H54 (cell line): Measurements from ENCODE around the gene PLCG2.
"Not testable (repeated sequence)": the region's sequence is repeated elsewhere in the genome, so short reads cannot be mapped to it uniquely, and the experiment has no call there.

ENCODE experiments used
- DNase-seq: peaks from one replicate; pipeline ENCODE4 v3.0.0; 2011; ENCODE audit warnings: low spot score, mixed read lengths; ENCODE audit not compliant: insufficient read length
- FAIRE-seq: peaks from 3 replicates; lab custom pipeline; 2011; peaks lifted over from hg19 to GRCh38; lab: Jason Lieb, UNC
- POLR2A ChIP-seq: IDR thresholded peaks from 2 replicates; pipeline ENCODE4 v1.6.1; 2011; ENCODE audit warnings: low read depth, mild to moderate bottlenecking, low read length

PLCG2 gene

DNA sequence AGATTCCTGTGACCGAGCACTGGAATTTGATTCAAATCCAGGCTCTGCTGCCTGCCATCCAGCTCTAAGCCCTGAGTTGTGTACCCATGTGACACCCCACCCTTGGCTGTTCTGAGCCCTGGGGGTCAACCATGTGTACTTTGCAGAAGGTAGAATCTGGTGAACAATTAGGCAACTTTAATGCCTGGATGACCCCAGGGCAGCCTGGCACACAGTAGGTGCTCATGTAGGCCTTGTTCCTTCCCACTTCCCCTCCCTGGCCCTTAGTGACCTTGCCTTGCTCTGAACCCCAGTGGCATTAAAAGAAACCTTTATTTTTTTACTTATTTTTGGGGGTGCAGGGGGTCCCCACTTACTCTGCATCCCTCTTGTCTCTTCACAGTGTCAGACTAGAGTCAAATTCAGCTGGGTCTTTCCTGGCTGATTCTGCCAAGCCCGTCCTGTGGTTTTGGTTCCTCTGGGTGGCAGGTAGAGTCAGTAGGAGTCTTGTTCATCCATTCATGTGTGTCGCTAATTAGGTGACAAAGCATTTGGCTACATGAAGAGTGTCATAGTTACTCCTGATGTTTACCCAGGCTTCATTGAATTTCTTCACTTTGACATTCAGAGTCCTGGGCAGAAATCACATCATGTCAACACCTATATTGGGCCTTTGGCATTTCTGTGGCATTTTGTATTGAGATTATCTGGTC is 89.1 kb downstream of the PLCG2 start:
- no peak for TF ChIP-seq POLR2A
- FAIRE-seq (no peak), DNase-seq (no peak)

DNA sequence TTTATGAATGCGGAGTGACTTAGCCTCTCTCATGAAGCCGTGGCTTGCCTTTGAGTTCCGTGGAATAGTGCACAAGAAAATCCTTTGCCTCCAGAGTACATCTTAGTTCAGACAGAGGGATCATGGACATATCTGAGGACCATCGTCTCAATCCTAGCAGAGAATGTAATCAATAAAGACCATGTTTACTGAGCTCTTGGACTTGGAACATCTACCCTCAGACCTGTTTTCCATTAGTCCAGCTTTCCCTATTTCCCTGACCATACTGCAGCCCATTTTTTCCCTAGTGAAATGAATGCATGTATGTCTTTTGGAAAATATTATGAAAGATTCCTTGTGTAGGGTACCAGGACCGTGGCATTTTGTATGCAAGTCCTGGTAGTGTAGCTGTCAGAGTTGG is 90.2 kb downstream of the PLCG2 start:
- FAIRE-seq (no peak), DNase-seq (no peak)
- no peak for TF ChIP-seq POLR2A

DNA sequence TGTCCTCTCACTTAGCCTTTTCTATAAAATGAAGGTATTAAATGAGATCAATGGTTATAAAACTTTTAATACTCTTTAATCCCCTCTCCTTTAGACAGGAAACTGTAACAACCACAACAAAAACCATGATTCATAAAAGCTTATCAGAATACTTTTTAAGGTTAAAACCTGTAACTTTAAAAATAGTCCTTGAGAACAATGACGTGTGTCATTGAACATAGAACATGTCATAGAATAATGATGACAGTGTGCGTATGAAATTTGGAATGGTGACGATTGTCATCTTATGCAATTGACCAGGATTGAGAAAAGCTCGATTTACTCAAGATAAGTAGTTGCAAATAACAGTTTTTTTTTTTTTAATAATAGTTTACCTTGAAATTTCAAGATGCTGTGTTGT is 94.1 kb downstream of the PLCG2 start:
- no peak for TF ChIP-seq POLR2A
- FAIRE-seq (no peak), DNase-seq (no peak)

DNA sequence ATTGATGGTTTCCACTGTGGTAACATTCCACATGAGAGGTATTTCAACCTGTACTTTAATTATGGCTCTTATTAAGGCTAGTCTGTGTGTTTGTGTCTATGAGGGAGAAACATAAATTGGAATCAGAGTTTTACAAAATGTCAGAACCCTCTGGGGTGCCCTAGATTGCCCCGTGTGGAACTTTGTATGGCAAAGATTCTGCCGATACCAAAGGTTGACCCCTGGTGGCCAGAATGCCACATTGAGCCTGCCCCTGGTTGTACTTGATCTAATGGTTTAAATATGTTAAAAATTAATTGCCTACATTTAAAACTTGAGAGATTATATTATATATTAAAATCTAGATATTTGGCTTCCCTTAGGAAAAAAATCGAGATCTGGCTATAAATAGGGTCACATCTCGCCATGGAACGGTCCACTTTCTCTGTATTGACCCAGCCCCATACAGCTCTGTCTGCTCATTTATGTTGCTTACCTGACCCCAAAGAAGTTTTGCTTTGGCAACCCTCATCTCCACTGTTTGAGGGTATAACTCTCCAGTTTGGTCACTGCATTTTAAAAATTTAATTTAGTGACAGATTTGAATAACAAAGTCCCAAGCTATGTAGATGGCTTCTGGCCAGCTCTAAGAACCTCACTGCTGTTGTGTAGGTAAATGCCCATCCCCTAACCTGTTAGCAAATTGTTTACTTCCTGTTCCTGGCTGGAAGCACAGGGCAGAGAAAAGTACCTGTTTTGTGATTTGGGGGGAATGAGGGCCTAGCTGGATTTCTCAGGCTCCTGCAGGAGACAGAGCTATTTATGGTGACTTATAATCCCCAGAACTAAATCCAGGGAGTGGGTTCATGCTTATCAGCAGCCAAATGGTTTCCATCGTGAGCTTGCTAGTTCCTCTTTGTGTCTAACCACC is 95.0 kb downstream of the PLCG2 start:
- FAIRE-seq, result no peak
- DNase-seq, result peak; percentile 47
- no peak for TF ChIP-seq POLR2A

DNA sequence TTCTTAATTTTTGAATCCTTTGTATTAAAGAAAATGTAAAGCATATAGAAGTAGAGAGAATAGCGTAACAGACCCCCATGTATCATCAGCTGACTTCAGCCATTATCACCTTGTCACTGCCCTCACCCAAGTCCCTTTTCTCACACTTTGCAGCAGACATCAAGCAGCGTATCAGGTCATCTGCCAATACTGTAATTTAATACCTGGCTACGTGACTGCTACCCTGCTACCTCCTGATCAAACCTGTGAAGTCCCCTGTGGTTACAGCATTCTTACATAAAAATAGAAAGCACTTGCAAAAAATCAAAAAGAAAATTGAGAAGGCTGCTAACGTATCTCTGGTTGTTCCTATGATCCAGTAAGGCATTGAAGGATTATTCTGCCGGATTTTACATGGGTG is 96.4 kb downstream of the PLCG2 start:
- TF ChIP-seq POLR2A, result no peak
- no peak for DNase-seq
- FAIRE-seq, result no peak

DNA sequence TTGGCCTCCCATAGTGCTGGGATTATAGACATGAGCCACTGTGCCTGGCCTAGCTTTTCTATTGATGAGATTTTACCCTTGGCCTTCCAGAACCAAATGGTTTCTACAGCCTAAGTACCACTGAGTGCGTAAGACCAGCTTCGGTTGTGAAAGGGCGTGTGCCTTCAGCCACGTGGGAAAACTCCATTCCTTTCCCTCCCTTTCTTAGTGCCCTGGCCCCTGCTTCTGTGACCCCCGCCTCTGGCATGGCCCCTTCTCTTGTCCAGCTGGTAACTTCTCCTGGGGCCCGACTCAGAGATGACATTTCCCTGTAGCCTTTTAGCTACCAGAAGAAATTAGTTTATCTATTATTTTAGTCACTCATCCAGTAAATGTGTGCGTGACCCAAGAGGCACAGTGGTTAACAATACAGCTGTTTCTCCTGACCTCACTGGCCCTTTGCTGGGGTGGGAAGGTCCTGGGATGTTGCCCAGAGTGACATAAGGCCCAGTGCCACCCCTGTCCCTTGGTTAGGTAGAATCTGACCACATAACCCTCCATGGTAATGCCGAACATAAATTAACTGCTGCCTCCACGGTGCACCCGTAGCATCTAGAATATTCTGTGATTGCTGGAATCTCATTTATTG is 97.3 kb downstream of the PLCG2 start:
- DNase-seq (no peak), FAIRE-seq (no peak)
- no peak for TF ChIP-seq POLR2A

DNA sequence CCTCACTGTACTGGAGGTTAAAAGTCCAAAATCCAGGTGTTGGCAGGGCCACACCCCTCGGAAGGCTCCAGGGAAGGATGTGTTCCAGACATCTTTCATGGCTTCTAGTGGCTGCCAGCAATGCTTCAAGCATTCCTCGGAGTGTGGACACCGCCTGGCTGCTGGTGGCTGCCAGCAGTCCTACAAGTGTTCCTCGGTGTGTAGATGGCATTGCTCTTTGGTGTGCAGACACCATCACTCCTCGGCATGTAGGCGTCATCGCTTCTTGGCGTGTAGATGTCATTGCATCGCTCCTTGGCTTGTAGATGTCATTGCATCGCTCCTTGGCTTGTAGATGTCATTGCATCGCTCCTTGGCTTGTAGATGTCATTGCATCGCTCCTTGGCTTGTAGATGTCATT is 98.4 kb downstream of the PLCG2 start:
- not testable (repeated sequence) for FAIRE-seq, DNase-seq

DNA sequence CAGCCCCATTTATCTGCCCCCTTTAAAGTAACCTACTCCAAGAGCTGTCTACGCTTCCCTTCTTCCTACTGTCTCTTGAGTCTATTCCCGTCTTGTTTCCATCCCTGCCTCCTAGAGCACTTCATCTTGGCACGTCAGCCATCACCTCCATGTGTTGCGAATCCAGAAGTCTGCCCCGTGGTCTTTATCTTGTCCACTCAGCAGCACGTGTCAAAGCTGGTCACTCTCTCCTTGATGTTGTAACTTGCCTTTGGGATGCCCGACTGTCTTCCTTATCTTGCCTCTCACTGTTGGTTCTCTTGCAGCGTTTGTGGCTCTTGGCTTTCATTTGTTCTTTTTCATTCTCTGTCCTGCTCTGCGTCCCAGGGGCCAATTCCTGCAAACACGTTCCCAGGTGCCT is 99.4 kb downstream of the PLCG2 start:
- FAIRE-seq, result no peak
- DNase-seq, result no peak
- no peak for TF ChIP-seq POLR2A

DNA sequence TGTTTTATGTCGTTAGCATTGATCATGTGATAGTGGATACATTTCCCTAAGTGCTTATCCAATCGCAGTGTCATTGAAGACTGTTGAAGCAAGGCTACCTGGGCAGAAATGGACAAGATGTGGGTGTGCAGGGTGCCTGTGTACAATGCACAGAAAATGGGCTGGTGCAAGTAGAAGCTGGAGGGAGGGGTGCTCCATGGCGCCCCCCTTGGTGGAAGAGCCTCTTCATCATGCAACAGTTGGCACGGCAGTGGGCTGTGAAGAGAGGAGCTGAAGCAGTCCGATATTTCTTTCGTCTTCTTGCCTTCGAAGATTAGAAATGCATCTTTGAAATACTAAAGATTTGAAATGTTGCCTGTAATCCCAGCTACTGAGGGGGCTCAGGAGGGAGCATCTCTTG is 100.5 kb downstream of the PLCG2 start:
- DNase-seq, result no peak
- no peak for TF ChIP-seq POLR2A
- no peak for FAIRE-seq

DNA sequence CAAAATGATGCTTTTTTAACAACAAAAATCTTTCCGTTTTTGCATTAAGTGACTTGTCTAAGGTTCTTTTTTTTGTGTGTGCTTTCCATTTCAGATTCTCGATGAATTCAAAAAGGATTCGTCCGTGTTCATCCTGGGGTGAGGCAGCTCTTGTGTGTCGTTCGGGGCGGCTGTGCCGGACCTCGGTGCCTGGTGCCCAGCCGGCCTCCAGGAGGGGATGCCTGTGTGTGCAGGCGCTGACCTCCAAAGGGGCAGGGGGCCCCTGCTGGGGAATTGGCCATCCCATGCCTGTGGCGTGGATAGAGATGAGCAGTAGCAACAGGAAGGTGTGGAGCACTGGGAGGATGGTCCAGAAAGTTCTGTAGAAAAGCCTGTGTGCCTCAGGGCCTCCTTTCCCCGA is 101.7 kb downstream of the PLCG2 start:
- DNase-seq, result no peak
- FAIRE-seq, result no peak
- TF ChIP-seq POLR2A, result no peak

DNA sequence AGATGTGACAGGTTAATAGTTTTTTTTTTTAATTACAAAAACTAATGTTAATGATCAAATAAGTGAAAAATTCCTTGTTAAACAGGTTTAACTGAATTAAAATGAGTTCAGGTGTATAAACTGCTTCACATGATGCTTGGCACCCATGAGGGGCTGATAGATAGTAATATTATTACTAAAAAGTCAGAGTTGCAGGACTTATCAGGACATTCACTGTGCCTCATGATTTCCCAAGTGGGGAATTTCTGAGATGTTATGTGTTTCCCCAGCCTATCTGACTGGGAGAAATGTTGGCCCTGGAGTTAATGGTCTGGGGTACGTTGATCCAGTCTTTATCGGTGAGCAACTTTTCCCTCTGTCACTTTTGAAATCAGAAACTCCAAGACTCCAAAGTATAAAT is 102.1 kb downstream of the PLCG2 start:
- no peak for TF ChIP-seq POLR2A
- DNase-seq, result no peak
- no peak for FAIRE-seq

DNA sequence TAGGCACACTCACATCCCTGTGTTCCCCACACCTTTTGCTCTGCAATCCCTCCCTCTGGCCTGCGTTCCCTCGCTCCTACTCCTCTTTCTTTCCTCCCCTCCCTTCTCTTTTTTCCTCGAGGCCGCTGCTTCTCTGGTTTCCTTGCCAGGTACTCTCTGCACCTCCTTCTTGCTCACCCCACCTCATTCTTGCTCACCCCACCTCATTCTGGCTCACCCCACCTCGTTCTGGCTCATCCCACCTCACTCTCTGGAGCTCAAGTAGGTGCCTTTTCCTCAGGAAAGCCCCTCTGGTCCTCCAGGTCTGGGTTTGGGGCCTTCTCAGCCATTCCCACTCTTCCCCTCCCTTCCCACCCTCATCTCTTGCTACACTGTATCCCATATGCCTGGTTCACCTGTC is 103.5 kb downstream of the PLCG2 start:
- DNase-seq (no peak), FAIRE-seq (no peak)
- no peak for TF ChIP-seq POLR2A

DNA sequence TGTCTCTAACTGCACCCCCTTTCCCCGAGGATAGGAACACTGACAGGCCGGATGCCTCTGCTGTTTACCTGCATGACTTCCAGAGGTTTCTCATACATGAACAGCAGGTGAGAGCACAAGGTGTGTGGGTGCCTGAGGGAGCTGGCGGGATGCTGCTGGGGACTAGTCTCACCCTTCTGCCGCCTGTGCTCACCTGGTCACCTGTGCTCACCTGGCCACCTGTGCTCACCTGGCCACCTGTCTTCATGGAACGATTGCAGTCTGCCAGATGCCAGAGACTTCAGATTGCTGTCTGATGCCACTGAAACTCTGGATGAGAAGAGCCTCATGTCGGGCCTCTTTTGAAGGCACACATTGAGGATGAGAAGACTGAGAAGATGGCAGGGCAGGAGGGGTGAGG is 104.1 kb downstream of the PLCG2 start:
- TF ChIP-seq POLR2A, result no peak
- DNase-seq (no peak), FAIRE-seq (no peak)

DNA sequence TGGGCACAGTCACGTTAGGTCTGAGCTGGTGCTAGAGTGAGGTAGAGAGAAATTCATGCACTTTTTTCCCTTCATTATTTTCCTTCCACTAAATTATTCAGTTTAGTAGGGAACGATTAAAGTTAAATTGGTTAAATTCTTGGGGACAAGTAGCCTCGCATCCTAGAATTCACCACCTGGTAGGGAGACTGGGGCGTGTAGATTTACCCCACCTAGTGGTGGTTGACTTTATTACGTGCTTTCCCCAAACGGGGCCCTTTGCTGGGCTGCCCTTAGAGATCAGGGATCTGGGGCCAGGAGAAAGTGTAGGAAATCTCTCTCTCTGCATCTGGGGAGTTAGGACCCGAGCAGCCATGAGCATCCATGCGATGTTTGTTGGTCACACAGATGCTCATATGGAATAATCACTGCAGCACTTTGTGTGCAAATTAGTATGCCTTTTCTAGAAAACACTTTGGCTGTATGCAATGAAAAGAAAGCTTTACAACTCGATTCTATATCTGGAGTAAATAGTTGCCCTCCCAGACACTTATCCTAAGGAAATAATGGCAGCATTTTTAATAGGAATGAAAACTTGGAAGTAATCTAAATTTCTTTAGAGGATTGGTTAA is 107.0 kb downstream of the PLCG2 start:
- TF ChIP-seq POLR2A, result no peak
- DNase-seq, result peak; percentile 63
- FAIRE-seq, result no peak
